ENCODE data around the gene FYN.

DNA sequence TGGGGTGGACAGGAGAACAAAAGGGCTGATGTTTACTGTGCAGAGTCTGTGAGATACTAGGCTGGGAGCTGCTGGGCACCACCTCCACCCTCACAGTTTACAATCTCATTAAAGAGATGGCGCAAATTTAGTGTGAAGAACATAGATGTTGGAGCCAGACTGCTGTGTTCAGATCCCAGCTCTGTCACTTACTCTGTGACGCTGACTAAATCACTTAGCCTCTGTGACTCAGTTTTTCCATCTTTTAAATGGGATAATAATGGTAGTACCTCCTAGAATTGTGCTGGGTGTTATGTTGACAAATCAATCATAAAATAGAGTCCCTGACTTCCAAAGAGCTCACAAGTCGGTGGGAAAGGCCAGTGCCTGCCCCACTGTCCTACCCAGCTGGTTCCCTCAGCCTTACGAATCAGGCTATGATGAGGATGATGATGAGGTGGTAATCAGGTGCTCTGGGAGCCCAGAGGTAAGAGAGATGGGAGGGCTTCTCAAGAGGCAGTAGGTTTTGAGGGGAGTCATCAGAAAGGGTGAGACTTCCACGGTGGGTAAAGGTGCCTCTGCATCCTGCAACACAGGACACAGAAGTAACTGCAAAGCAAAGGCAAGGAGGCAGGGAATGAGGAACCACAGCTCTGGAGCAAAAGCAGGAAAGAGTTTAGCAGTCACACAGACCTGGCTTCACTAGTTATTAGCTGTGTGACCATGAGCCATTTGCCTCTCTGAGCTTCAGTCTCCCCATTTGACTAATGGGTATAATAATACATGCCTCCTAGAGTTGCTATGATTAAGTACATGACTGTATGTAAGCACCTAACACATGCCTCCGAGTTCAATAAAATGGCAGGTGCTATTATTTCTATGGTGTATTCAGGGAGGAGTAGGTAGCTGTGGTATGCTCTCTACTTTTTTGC is 8.9 kb downstream of the FYN start:
- TF ChIP-seq POLR2A (IDR thresholded peaks at IDR 0.05), result no peak
- TF ChIP-seq, protein P1, sequence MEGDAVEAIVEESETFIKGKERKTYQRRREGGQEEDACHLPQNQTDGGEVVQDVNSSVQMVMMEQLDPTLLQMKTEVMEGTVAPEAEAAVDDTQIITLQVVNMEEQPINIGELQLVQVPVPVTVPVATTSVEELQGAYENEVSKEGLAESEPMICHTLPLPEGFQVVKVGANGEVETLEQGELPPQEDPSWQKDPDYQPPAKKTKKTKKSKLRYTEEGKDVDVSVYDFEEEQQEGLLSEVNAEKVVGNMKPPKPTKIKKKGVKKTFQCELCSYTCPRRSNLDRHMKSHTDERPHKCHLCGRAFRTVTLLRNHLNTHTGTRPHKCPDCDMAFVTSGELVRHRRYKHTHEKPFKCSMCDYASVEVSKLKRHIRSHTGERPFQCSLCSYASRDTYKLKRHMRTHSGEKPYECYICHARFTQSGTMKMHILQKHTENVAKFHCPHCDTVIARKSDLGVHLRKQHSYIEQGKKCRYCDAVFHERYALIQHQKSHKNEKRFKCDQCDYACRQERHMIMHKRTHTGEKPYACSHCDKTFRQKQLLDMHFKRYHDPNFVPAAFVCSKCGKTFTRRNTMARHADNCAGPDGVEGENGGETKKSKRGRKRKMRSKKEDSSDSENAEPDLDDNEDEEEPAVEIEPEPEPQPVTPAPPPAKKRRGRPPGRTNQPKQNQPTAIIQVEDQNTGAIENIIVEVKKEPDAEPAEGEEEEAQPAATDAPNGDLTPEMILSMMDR (IDR thresholded peaks at IDR 0.05), result no peak
